Stimulated activated naive CD8-positive, alpha-beta T cell treated with anti-CD3 and anti-CD28 coated beads, Interleukin-15, Interleukin-2, amounts not matched to agents 100 U/mL and 50 U/mL, for 24 hours (primary cell): ENCODE data around the gene HYAL3.

Experiments
- ATAC-seq: fragments of 150-1000 bp; cut with Tn5 transposase; one replicate; pipeline ENCODE4 v1.10.0; 2021
- DNase-seq: peaks from one replicate; pipeline ENCODE4 v3.0.0; 2021

HYAL3 gene

DNA sequence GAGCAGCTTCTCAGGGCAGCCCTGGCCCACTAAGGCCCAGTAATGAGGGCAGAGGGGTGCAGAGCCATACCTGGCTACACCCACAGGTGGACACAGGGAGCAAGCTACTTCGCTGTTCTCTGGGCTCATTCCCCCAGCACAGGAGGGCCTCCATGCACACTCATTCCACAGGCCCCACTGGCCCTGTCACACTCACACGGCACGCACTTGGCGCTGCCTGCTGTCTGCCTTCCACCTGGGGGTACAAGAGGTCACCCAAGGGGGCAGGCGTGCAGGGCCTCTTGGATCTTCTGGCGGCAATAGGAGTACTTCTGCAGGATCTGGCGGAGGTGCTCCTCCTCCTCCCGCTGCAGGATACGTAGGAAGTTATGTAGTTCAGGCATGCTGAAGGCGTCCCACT, 31.1 kb upstream of the HYAL3 start:
- ATAC-seq = no peak

DNA sequence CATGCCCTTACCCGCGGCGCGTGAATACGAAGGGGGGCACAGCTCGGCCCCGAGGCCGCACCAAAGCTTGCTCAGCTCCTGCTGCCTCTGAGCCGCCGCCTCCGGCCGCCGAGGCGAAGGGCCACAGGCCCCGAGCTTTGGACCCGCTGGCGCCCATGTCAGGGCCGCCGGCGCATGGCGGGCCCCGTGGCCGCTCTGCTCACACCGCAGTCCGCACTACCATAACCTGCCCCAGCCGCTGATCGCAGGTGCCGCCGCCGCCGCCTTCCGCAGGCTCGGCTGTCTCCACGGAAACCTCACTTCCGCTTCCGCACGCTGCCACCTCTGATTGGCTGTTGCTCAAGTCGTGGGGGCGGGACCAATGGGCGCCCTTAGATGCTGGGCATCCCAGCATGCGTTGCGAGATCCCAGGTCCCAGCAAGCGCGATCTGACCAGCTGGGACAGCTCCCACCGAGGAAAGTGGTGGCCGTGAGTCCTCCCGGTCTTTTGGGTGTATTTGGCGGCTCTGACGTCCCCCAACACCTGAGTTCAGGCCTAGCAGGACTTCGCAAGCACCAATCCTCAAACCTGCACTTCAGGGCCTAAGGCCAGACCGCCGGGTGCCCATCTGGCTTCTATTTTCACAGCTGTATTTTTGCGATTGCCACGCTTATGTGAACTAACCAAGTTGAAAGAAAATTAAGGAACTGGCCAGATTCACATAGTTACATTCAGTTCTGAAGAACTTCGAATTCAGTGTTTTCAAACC, 28.9 kb upstream of the HYAL3 start, which contains the start of gene TUSC2:
TSS of gene TUSC2 (minus strand) at position 281 of the 749 bp plus-strand sequence. CDS start at position 157, 124 bp downstream.
- DNase-seq (peak; percentile 96), ATAC-seq (peak; percentile 91)

More for the DNA sequence above, 31.1 kb upstream of the HYAL3 start:
- no peak for DNase-seq

DNA sequence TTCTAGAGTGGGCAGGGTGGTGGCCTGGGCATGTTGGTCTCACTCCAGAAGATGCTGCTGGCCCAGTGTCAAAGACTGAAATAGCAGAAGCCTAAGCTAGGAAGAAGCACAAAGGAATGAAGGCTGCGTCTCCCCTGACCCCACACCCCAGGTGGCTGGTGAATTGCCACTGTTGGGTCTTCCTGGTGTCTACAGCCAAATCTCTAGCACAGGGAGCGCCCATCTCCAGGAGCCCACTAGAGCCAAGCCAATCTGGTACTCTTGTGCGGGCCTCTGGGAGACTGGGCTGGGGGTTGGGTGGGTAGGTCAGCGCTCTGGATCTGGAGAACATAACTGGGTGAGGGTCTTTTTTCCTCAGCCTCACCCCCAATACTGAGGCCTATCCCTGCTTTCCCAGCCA, 27.9 kb upstream of the HYAL3 start:
- DNase-seq (no peak), ATAC-seq (no peak)

DNA sequence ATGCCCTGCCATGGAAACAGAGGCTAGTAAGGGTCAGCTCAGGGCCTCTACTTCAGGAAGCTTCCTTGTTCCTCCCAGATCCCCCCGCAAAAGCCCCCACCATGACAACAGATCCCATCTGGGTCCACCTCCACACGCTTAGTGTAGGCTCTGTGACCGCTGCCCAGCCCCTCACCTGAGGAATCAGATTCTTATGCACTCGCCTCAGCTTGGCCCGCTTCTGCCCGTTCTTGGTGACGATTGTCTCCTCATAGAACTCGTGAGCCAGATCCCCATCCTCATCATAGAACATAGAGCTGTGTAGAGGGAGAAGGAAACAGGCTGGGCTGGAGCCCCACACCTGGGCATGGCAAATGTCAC, 27.0 kb upstream of the HYAL3 start:
- DNase-seq = no peak
- ATAC-seq = no peak

DNA sequence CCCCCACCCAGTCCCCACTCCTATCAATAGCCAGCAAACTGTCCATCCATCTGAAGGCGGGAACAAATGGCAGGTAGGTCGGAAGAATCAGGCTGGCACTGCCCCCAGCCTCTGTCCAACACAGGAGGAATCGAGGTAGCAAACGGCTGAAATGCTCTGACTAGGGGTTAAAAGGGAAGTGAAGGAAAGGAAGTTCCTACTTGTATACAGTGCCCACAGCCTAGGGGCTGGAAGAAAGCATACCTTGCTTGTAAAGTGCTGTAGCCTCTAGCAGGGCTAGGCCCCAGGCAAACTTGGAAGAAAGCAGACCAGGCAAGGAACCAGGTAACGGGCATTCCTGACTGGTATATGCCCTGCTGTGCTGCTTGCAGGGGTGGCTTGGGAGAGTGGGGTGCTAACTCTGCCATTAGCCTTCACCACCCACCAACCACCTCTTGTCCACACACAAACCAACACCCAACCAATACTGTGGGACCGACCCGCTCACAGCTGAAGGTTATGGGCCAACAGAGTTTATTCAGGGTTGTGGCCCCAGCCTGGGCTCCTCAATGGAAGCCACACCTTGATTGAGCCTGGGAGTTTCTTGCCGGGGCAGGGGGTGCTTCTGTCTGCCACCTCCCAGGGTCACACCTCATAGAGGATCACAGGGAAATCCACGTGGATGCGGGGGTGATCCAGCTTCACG, 26.4 kb upstream of the HYAL3 start:
- DNase-seq = no peak
- ATAC-seq = no peak

DNA sequence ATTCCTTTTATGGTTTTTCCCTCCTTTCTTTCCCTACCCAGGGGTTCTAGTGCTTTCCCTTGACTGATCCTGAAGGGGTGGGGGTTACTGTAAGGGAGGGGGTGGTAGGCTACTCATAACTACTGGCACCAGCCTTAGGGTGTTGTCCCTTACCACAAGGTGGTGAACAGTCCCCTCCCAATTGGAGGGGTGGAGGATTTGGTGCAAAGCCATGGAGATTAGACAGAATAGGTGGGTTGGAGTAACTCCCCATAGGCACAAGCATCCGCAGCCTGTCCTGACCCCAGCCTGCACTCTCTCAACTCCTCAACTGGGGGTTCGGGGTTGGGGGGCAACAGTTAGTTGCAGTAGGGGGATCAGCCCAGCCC, 25.9 kb upstream of the HYAL3 start:
- no peak for ATAC-seq
- no peak for DNase-seq

DNA sequence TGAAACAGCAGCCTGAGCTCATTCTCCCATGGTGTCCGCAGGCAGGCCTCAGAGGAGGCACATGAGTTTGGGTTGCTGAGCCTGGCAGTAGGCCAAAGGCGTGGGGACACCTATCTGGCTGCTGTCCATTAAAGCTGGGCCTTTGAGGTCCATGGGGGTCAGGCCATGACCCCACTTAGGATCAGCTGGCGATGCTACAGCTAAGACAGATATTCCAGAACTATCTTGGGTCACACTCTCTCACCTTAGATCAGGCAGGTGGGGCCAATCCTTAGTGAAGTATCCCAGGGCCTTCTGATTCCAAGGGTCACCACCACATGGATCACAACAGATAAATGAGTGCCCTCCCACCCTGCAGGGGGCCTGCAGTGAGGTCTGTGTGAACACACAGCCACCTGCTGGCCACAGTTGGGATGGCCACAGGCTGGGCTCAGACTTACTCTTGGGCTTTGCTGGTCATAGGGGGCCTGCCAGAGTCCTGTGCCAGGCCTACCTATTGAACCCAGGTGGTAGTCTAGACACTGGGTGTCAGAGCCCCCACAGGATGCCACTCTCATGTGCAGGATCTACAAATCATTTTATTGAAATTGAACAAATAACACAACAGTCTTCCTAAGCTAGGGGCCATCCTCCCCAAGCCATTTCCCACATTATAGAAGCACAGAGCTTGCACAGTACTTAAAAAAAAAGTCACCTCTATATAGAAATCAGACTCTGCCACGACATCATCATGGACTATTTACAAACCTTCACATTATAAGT, 25.3 kb upstream of the HYAL3 start:
- ATAC-seq (peak; percentile 39), DNase-seq (peak; percentile 80)

DNA sequence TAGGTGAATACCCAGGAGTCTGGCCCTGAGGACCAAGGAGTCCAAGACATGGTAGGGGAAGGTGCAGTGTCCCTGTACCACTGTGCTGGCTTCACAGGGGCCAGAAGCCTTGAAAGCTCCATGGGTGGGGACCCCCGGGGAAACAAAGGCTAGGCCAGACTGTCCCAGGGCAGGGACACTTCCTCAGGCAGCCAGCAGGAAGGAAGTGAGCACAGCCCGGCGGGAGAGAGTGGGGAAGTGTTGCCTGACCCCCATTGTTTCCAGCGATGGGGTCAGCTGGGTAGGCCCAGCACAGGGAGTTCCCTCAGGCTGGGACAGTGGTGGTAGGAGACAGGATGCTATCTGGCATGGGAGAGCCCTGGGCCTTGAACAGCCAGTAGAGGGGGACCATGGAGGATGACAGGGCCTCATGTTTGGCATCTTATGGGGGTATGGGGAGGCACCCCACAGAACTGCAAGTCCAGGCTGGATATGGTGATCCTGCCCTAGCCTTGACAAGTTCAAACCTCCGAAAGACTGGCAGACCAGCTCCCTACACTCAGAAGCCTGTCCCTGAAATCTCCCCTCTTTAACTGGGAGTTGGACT, 24.5 kb upstream of the HYAL3 start:
- DNase-seq (no peak), ATAC-seq (no peak)

DNA sequence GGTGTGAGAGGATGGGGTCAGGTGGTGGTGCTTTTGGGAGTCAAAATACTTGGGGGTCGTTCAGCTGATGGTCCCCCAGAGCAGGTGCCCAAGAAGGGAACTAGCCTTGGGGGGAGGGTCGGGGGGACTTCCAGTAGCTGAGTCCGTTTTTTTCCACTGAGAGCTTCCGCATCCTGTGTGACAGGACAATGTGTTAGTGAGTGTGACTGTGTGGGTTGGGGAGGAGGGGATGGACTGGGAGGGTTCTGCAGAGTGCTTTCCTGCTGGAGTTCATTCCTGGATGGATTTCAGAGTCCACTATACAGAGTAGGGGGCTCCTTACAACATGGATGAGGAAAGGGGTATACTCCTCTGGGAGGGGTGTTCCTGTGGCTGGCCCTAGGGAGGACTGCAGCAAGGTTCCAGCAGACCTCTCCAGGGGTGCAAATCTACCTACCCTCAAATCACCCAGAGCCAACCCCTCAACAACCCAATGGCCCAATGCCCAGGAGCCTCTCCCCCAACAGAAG, 23.9 kb upstream of the HYAL3 start:
- DNase-seq (no peak), ATAC-seq (no peak)

DNA sequence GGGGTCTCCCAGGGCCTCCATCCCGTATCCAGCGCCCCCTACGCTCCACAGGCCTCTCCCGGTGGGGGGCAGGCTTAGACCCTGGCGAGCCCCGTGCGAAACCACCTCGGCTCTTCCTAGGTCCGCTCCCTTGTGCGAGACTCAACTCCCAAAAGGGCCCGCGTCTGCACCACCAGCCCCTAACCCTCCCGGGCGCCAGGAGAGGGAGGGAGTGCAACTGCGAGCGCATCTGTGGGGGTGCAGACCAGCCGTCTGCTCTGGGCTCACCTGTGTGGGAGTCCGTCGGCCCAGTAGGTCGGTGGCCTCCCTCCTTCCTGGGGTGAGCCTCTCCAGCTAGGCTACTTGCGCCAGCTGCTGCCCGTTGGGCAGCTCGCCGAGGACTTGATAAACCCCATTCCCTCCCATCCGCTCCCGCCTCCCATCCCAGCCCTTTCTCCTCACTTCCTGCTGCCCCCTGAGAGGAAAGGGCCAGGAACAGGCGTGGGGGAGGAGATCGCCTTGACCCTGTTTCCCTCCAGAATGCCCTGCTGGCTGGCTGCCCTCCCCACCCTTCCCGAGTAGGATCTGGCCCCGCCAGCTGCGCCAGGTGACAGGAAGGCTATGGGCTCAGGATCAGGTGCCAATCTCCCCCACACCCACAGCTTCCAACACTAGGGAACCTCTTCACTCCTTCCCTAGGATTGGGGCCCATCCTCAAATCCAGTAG, 23.3 kb upstream of the HYAL3 start, which contains the start of gene HYAL2:
TSS of gene HYAL2 (minus strand) at position 360 of the 706 bp plus-strand sequence. CDS start 2,256 bp downstream, outside the sequence.
- no peak for DNase-seq
- no peak for ATAC-seq

DNA sequence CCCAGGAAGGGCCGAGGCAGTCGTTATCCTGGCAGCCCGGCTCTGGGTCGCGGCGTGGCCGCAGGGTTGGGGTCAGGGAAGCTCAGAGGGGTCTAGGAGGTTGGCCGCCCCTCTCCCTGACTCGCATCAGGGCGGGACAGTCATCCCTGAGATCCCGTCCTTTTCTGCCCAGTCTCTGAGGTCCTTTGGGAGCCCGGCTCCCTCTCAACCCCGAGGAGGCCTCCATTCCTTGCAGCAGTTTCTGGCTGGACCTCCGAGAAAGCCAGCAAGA, 22.8 kb upstream of the HYAL3 start:
- ATAC-seq (no peak), DNase-seq (no peak)

DNA sequence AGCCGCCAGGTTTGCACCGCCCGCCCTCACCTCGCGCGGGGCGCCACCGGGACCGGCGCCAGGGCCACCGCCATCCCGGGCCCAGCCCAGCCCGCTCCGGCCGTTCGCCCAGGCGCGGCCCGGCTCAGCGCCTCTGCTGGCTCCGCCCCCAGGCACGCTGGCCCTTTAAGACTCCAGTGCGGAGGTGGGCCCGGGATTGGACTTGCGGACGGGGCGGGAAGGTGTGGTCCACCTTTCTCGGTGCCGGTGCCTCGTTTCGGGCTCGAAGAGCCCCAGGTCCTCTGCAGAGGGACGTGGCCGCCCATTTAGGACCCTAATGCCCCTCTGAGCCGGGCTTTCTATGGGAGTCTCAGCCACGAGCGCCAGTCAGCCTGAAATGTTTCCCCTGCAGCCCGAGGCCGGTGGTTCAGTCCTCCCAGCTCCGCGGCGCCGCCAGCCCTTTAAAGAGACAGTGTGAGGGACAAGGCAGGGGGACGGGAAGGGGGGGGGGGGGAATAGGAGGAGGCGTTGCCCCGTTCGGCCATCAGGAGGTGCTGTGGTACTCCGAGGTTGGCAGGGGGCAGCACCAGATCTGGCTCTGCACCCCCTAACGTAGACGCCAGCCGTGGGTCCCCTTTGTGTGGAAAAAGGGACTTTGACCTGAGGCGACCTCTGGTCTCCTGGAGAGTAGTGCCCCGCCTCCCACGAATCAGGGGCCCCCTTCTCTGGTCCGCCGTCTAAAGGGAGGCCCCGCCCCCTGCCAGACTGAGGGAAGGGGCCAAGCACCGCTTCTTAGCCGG, 22.3 kb upstream of the HYAL3 start:
- ATAC-seq (peak; percentile 81), DNase-seq (peak; percentile 86)

DNA sequence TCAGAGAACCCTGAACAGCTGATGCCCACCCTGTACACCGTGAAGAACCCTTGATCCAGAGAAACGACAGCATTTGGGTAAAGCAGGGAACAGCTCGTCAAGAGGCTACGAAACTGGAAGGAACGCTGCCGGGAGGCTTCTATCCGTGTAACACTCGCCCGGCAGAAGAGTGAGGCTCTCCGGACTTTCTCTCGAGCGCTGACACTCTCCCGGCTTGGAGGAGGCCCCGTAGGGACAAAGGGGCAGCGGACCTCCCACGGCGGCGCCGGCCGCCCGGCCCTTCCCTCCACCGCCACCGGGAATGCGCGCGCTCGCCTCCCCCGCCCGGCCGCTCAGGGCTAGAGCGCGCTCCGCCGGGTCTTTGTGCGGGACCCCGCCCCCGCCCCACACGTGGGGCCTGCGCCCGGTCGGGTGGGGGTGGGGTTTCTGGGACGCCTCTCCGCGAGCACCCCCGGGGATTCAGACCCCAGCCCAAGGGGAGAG, 21.7 kb upstream of the HYAL3 start:
- peak; percentile 74 for DNase-seq
- ATAC-seq = peak; percentile 55

DNA sequence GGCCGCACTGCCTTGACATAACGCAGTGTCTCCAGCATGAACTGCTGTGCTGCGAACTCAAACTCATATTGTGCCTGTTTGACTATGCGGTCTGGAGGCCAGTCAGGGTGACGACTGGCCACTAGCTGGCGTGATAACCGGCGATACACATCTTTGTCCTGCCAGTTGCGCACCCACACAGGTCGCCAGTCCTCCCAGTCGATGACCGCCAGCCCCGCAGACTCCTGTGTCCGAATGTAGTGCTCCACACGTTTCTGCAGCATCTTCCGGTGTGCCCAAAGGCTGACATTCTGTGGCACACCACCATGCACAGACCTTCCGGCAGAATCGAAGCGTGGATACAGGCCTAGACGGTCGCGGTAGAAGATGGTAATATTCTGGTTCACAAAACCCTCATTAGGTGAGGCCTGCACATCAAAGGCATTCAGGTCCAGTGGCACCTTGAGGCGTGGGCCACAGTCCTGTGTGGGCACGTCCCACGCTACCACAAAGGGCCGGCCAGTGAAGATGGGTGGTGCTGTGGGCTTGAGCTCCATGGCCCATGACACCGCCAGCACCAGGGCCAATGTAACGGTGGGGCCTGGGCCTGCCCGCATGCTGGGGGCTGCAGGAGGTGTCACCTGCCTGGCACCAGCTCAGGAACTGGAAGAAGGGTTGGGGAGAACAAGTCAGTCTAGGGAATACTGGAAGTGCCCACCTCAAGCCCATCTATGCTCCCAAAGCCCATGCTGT, 20.9 kb upstream of the HYAL3 start:
- no peak for ATAC-seq
- no peak for DNase-seq

DNA sequence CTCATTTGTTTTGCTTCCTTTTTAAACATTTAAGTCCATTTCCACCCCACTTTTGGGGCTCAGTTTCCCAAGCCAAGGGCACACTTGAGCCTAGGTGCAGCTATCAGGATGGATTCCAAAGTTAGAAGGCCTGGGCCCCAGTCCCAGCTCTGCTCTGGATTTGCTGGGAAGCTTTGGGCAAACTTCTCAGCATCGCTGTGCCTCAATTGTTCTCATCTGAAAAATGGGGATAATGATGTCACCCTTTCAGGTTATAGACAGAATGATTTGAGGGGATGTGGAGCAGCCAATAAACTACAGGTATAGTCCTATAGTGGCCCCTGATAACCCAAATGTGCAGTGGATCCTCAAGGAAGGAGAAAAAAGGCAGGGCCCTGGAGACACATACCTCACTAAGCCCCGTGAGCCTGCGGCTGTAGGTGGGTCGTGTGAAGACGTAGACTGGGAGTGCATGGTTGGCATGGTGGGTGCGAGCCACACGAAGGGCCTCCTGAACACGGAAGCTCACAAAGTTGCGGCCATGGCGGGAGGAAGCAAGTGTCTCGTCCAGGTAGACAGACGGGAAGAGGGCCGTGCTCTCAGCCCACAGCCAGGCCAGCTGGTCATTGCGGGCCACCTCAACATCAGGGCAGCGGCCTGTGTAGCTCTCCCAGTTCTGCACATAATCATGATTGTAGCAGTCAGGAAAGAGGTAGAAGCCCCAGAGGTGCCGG, 20.1 kb upstream of the HYAL3 start:
- no peak for DNase-seq
- ATAC-seq = no peak

DNA sequence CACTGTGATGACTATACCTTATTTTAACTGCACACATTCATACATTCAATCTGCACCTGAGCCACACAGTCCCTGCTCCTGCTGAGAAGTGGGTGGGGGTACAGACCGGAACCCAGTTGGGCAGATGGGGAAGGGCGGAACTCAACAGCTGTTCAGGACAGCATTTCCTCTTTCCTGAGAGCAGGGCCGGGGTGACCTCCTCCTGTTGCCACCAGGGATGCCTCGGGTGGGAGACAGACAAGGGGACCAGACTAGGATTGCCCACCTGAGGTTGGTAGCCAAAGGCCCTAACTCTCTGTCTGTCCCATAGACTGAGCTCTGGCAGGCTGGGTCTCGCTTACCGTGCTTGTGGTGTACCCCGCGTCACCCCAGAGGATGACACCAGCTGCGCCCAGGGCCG, 19.4 kb upstream of the HYAL3 start:
- DNase-seq (no peak), ATAC-seq (no peak)

DNA sequence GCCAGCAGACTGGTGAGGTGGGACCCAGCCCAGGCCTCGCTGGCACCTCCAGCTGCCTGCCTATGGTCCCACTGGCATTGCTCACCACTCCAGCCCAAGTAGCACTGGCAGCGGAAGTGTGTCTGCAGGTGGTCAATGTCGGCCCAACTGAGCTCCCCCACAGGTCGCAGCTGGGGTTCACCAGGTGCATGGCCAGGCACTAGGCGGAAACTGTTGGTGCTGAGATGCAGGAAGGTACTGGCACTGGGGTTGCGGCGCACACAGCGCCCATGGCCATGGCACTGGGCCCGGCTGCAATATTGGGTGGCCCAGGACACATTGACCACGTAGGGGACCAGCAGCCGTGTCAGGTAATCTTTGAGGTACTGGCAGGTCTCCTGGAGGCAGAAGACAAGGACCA, 19.0 kb upstream of the HYAL3 start:
- ATAC-seq (no peak), DNase-seq (no peak)

DNA sequence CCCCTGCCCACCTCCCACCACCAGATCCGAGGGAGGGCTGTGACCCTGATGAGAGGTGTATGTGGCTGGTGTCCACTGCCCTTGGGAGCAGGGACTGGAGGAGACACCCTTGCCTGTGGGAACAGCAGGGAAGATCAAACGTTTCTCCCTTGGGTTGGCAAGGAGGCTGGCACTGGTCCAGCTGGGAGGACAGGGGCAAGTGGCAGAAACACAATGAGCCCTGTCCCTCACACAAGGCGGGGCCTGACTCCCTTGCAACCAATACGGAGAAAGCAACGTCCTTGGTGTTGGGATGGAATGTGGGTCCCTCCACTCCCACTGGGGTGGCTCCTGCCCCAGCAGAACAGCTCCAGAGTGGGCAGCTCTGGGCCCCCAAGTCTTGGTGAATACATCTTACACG, 18.1 kb upstream of the HYAL3 start:
- ATAC-seq = no peak
- DNase-seq = no peak

DNA sequence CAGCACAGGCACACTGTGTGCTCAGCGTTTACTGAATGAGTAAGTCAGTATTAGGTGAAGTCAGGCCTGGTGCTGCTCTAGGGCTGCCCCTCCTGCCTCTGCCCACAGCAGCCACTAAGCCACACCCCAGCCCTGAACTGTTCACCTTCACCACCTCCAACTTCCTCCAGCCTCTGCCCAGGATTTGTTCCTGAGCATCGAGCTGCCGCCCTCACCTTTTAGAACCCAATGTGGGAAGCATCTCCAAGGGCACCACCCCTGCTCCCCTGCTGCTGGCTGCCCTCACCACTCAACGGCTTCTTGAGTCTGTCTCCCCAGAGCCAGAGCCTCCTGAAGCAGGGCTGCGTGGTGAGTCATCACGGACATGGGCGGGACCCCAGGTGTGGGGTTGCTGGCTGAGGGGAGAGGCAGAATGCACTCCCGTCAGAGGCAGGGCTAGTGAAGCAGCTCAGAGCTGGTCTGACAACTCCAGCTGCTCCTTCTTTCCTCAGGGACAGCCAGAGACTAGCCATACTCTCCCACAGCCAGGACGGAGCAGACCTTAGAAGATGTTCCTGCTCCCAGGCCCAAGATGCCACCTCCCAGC, 17.5 kb upstream of the HYAL3 start:
- peak; percentile 33 for ATAC-seq
- DNase-seq = peak; percentile 63
